Chondrocyte (in vitro differentiated cells): Measurements from ENCODE around the gene SFMBT2. TPM values are rescaled to one million over a fixed set of nuclear protein-coding genes. Genes with fewer than 3 reads are reported as not detected.

Source experiments
- DNase-seq: peaks from one replicate; pipeline ENCODE4 v3.0.0; 2021; ENCODE audit warnings: mixed read lengths, low spot score
- H3K27ac Mint-ChIP-seq: one replicate; pipeline ENCODE4 v1.8.0; 2021; ENCODE audit warnings: mild to moderate bottlenecking, moderate library complexity, mixed read lengths; ENCODE audit not compliant: unreplicated experiment
- H3K27me3 Mint-ChIP-seq: 2 replicates; pipeline ENCODE4 v1.8.0; 2021; ENCODE audit warnings: low read depth, mixed read lengths
- H3K36me3 Mint-ChIP-seq: 2 replicates; pipeline ENCODE4 v1.8.0; 2021; ENCODE audit warnings: low read depth, mixed read lengths
- H3K4me1 Mint-ChIP-seq: 2 replicates; pipeline ENCODE4 v1.8.0; 2021; ENCODE audit warnings: low read depth, mild to moderate bottlenecking, mixed read lengths
- H3K4me3 Mint-ChIP-seq: one replicate; pipeline ENCODE4 v1.8.0; 2021; ENCODE audit warnings: mild to moderate bottlenecking, moderate library complexity, mixed read lengths; ENCODE audit not compliant: unreplicated experiment
- H3K9me3 Mint-ChIP-seq: 2 replicates; pipeline ENCODE4 v1.8.0; 2021; ENCODE audit warnings: low read depth, mixed read lengths
- CTCF ChIP-seq: fragments of 200-600 bp; sonication (generic); IDR thresholded peaks from 2 replicates; pipeline ENCODE4 v1.5.0; 2021; ENCODE audit warnings: antibody characterized with exemption, mild to moderate bottlenecking, moderate library complexity
- total RNA-seq: library from RNA; stranded (reverse); gene quantifications from 3 replicates; pipeline ENCODE4 v1.2.1, GENCODE V29; 2021

SFMBT2 gene
- total RNA-seq, 1 donor from 2014 or later, result 1.9 TPM

GRCh38 chr10:7243139-7243538 is 167.7 kb downstream of the SFMBT2 start:
- no peak for DNase-seq
- Mint-ChIP-seq H3K36me3 (peaks cover 2% of the 10 kb centered on the region), H3K4me3 (no peak overlapping the region), H3K27me3 (no peaks in the 10 kb centered on the region), H3K4me1 (peaks cover 7% of the 10 kb centered on the region), H3K9me3 (no peaks in the 10 kb centered on the region), H3K27ac (no peak overlapping the region)
- no peak for TF ChIP-seq CTCF

DNA sequence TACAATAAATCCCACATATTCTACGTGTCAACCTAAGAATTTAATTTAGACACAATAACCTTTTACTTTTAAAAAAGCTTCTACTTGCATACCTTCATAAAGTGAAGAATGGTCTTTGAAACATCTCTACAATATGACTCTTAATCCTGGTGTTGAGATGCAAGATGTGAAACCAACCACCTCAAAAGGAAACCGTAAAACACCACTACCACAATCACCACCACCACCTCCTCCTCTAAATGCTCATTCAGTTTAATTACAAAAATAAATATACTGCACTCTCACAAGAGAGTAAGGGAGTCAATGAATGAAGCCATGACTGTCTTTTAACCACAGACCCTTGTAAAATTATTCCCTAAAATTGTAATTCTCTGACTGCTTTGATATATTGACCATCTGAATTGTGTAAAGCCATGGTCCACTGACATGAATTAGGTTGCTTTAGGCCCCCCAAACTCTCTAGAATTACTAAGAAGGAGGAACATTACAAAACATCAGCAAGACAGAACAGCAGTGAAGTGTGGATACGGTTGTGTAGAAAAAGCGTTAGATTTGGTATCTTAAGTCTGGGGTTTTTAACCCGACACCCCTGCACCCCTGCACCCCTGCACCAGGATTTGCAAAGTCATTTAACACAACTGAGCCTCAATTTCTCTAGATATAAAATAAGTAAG is 171.4 kb downstream of the SFMBT2 start:
- no peak overlapping the region for H3K27ac Mint-ChIP-seq
- H3K9me3 Mint-ChIP-seq, result peaks cover 15% of the 10 kb centered on the region
- TF ChIP-seq CTCF, result no peak
- no peak for DNase-seq
- peaks cover 7% of the 10 kb centered on the region for H3K4me1 Mint-ChIP-seq
- H3K4me3 Mint-ChIP-seq, result no peak overlapping the region
- H3K36me3 Mint-ChIP-seq, result peaks cover 8% of the 10 kb centered on the region
- H3K27me3 Mint-ChIP-seq, result no peaks in the 10 kb centered on the region

DNA sequence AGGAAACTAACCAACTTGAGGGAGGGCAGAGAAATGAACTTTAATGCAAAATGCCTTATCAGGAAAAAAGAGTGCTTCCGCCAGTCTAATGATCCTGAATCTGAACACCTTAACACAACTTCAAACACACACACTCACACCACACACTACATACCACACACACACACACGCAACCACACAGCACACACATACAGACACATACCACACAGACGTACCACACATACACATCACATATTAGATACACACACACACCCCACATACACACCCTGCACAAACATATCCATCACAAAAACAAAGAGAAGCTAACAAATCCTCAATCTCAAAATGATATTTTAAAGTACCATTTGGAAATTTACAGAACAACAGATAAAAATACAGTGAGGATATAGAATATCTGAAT is 175.5 kb downstream of the SFMBT2 start:
- TF ChIP-seq CTCF, result no peak
- no peaks in the 10 kb centered on the region for H3K27me3 Mint-ChIP-seq

GRCh38 chr10:7234109-7234508 is 176.7 kb downstream of the SFMBT2 start:
- Mint-ChIP-seq H3K4me1 (peaks cover 10% of the 10 kb centered on the region), H3K27ac (no peak overlapping the region), H3K4me3 (no peak overlapping the region), H3K9me3 (peaks cover 15% of the 10 kb centered on the region), H3K36me3 (peaks cover 6% of the 10 kb centered on the region), H3K27me3 (no peaks in the 10 kb centered on the region)
- no peak for TF ChIP-seq CTCF
- DNase-seq, result no peak

More for the DNA sequence above, 175.5 kb downstream of the SFMBT2 start:
- DNase-seq, result no peak
- Mint-ChIP-seq H3K4me3 (no peak overlapping the region), H3K4me1 (peaks cover 10% of the 10 kb centered on the region), H3K9me3 (peaks cover 15% of the 10 kb centered on the region), H3K27ac (no peak overlapping the region), H3K36me3 (peaks cover 6% of the 10 kb centered on the region)

GRCh38 chr10:7233259-7233991 is 177.4 kb downstream of the SFMBT2 start:
- H3K27me3 Mint-ChIP-seq, result no peaks in the 10 kb centered on the region
- peaks cover 10% of the 10 kb centered on the region for H3K4me1 Mint-ChIP-seq
- peaks cover 6% of the 10 kb centered on the region for H3K36me3 Mint-ChIP-seq
- no peak for TF ChIP-seq CTCF
- H3K27ac Mint-ChIP-seq, result no peak overlapping the region
- DNase-seq, result no peak
- H3K9me3 Mint-ChIP-seq, result peaks cover 15% of the 10 kb centered on the region
- H3K4me3 Mint-ChIP-seq, result no peak overlapping the region
